K562 (cell line): ENCODE data around the gene TIPARP.

Experiments used
- CBX2 ChIP-seq: fragments of 200-600 bp; sonication (generic); IDR thresholded peaks from one replicate; pipeline ENCODE4 v1.6.1; 2012; ENCODE audit warnings: mild to moderate bottlenecking, low read length, inconsistent platforms; ENCODE audit not compliant: insufficient read depth, poor library complexity, severe bottlenecking
- CTCF ChIP-seq, 3 experiments: IDR thresholded peaks in 2 of 3; conservative IDR thresholded peaks in 1 of 3; 2 replicates each; pipeline ENCODE4 v1.5.1; 2011 to 2012; ENCODE audit warnings: low read length in 3 of 3, mild to moderate bottlenecking in 3 of 3, control low read depth in 2 of 3, improper control_type of control experiment in 1 of 3, inconsistent platforms in 1 of 3, low read depth in 1 of 3, mixed read lengths in 1 of 3, moderate library complexity in 1 of 3; ENCODE audit not compliant: insufficient read depth in 2 of 3
- MEF2A ChIP-seq: IDR thresholded peaks from 2 replicates; pipeline ENCODE4 v1.6.1; 2011; ENCODE audit warnings: low read depth, mild to moderate bottlenecking, low read length, moderate library complexity; ENCODE audit not compliant: control insufficient read depth
- MYC ChIP-seq, 2 experiments: fragments of 250-450 bp in 1 of 2; sonication (Bioruptor Pico) in 1 of 2; IDR thresholded peaks; 2 replicates each; pipeline versions ENCODE4 v1.5.1 to v1.6.1; 2012 to 2021; ENCODE audit warnings: low read depth in 2 of 2, borderline replicate concordance in 1 of 2, improper control_type of control experiment in 1 of 2, low read length in 1 of 2, mild to moderate bottlenecking in 1 of 2, moderate library complexity in 1 of 2
- RBM22 ChIP-seq: fragments of 200-400 bp; formaldehyde crosslinking; IDR thresholded peaks from 2 replicates; pipeline ENCODE4 v1.6.1; 2018; ENCODE audit warnings: low read length, low read depth; ENCODE audit not compliant: poor library complexity, severe bottlenecking
- ZNF449 ChIP-seq: fragments of 250-450 bp; sonication (Bioruptor Pico); IDR thresholded peaks from 2 replicates; pipeline ENCODE4 v1.8.0; 2022; ENCODE audit warnings: moderate library complexity, mild to moderate bottlenecking, inconsistent platforms

- TF ChIP-seq RBM22, result no peak
- TF ChIP-seq ZNF449 (CRISPR knock-in tag), result no peak
- no peak for TF ChIP-seq MYC (IDR thresholded peaks at IDR 0.05; ENCODE audit: low read depth, low read length)
- no peak for TF ChIP-seq MYC (CRISPR knock-in tag; IDR thresholded peaks at IDR 0.05; ENCODE audit: borderline replicate concordance, low read depth)
- no peak for TF ChIP-seq MEF2A
- no peak for TF ChIP-seq CTCF (IDR thresholded peaks at IDR 0.05 in 2 of 3, conservative IDR thresholded peaks at IDR 0.05 in 1 of 3; ENCODE audit: insufficient read depth in 2 of 3, low read depth in 1 of 3, low read length in 3 of 3)
- no peak for TF ChIP-seq CBX2
These were observed 39.4 kb upstream of the TIPARP start for GRCh38 chr3:156635034-156635433.
